GM12891 (cell line): ENCODE measurements around the gene KCND3.

Experiments
- PAX5 ChIP-seq: IDR thresholded peaks from 2 replicates; pipeline ENCODE4 v1.6.1; 2011; ENCODE audit warnings: low read length, moderate library complexity, mild to moderate bottlenecking; ENCODE audit not compliant: insufficient read depth, severe bottlenecking
- POLR2A ChIP-seq: IDR thresholded peaks from 2 replicates; pipeline ENCODE4 v1.6.1; 2011; ENCODE audit warnings: low read depth, low read length, control low read depth
- POLR2AphosphoS5 ChIP-seq: IDR thresholded peaks from 2 replicates; pipeline ENCODE4 v1.6.1; 2011; ENCODE audit warnings: low read depth, low read length, control low read depth
- POU2F2 ChIP-seq: IDR thresholded peaks from 2 replicates; pipeline ENCODE4 v1.6.1; 2011; ENCODE audit warnings: low read depth, mild to moderate bottlenecking, control low read depth, low read length, moderate library complexity
- SPI1 ChIP-seq: IDR thresholded peaks from 2 replicates; pipeline ENCODE4 v1.6.1; 2011; ENCODE audit warnings: low read depth, low read length, control low read depth
- TAF1 ChIP-seq: IDR thresholded peaks from 2 replicates; pipeline ENCODE4 v1.6.1; 2011; ENCODE audit warnings: low read depth, low read length, control low read depth

GRCh38 chr1:111851552-111851951 lies 137.9 kb downstream of the KCND3 start:
- TF ChIP-seq TAF1, result no peak
- no peak for TF ChIP-seq POLR2AphosphoS5
- TF ChIP-seq PAX5, result no peak
- TF ChIP-seq POLR2A, result no peak
- TF ChIP-seq SPI1, result no peak
- no peak for TF ChIP-seq POU2F2
